SIG-M5 treated with dmso at 0.1 percent for 504 hours (cell line): ENCODE measurements around the gene PLXDC1.

Experiments
- DNase-seq: peaks from one replicate; lab custom pipeline; 2025; ENCODE audit not compliant: unreplicated experiment; lab: John Stamatoyannopoulos, UW

The PLXDC1 gene

GRCh38 chr17:39099663-39100286, 51.7 kb downstream of the PLXDC1 start:
- DNase-seq: no peak

GRCh38 chr17:39098588-39098987, 52.8 kb downstream of the PLXDC1 start:
- no peak for DNase-seq

GRCh38 chr17:39097537-39097936, 53.9 kb downstream of the PLXDC1 start:
- no peak for DNase-seq

- DNase-seq: no peak
These were observed 54.3 kb downstream of the PLXDC1 start for GRCh38 chr17:39097150-39097519.

- peak; percentile 53 for DNase-seq
These were observed 54.8 kb downstream of the PLXDC1 start for GRCh38 chr17:39096508-39097149.

- DNase-seq: no peak
These were observed 56.1 kb downstream of the PLXDC1 start for GRCh38 chr17:39095309-39095686.

- no peak for DNase-seq
These were observed 56.7 kb downstream of the PLXDC1 start for GRCh38 chr17:39094607-39095308.

- DNase-seq: peak; percentile 62
These were observed 58.7 kb downstream of the PLXDC1 start for GRCh38 chr17:39092692-39093230.

- no peak for DNase-seq
These were observed 60.4 kb downstream of the PLXDC1 start for GRCh38 chr17:39090908-39091665.

GRCh38 chr17:39090400-39090799, 61.0 kb downstream of the PLXDC1 start:
- no peak for DNase-seq

GRCh38 chr17:39084558-39084957, 66.9 kb downstream of the PLXDC1 start:
- DNase-seq: no peak

GRCh38 chr17:39083270-39083669, 68.2 kb downstream of the PLXDC1 start:
- no peak for DNase-seq

GRCh38 chr17:39082482-39082881, 69.0 kb downstream of the PLXDC1 start:
- DNase-seq: no peak

- no peak for DNase-seq
These were observed 69.6 kb downstream of the PLXDC1 start for GRCh38 chr17:39081851-39082250.

GRCh38 chr17:39080421-39081078, 70.9 kb downstream of the PLXDC1 start:
- no peak for DNase-seq

- DNase-seq: no peak
These were observed 71.6 kb downstream of the PLXDC1 start for GRCh38 chr17:39079836-39080235.

- no peak for DNase-seq
These were observed 73.6 kb downstream of the PLXDC1 start for GRCh38 chr17:39077866-39078265.

- no peak for DNase-seq
These were observed 74.2 kb downstream of the PLXDC1 start for GRCh38 chr17:39077252-39077651.

GRCh38 chr17:39074676-39075075, 76.8 kb downstream of the PLXDC1 start:
- no peak for DNase-seq

- no peak for DNase-seq
These were observed 77.5 kb downstream of the PLXDC1 start for GRCh38 chr17:39073916-39074315.

GRCh38 chr17:39073353-39073752, 78.1 kb downstream of the PLXDC1 start:
- DNase-seq: no peak
